OCI-M2 (cell line): ENCODE data around the gene GAGE12D.
"Not testable (repeated sequence)": the region's sequence is repeated elsewhere in the genome, so short reads cannot be mapped to it uniquely, and the experiment has no call there.

Experiments
- DNase-seq: peaks from one replicate; lab custom pipeline; 2025; ENCODE audit not compliant: unreplicated experiment; lab: John Stamatoyannopoulos, UW

The GAGE12D gene

GRCh38 chrX:49541433-49541832, at the start of gene GAGE12D:
Gene GAGE12D, plus strand, starts transcription at chrX:49541733. Its CDS starts 1,155 bp downstream, at chrX:49542888.
- not testable (repeated sequence) for DNase-seq

GRCh38 chrX:49531877-49532276, 9.7 kb upstream of the GAGE12D start, which contains the start of gene GAGE12C:
Gene GAGE12C, plus strand, starts transcription at chrX:49532177. Its CDS starts 1,155 bp downstream, at chrX:49533332.
- DNase-seq, result not testable (repeated sequence)

- not testable (repeated sequence) for DNase-seq
Observed at GRCh38 chrX:49550989-49551388, 9.5 kb downstream of the GAGE12D start, which contains the start of gene GAGE12E. Gene GAGE12E, plus strand, starts transcription at chrX:49551289. Its CDS starts 1,155 bp downstream, at chrX:49552444.

- not testable (repeated sequence) for DNase-seq
Observed at GRCh38 chrX:49560542-49560941, 19.0 kb downstream of the GAGE12D start, which contains the start of gene GAGE12F. Gene GAGE12F, plus strand, starts transcription at chrX:49560842. Its CDS starts 1,155 bp downstream, at chrX:49561997.

GRCh38 chrX:49568728-49569127, 27.2 kb downstream of the GAGE12D start:
- not testable (repeated sequence) for DNase-seq

GRCh38 chrX:49569152-49569551, 27.6 kb downstream of the GAGE12D start:
- not testable (repeated sequence) for DNase-seq

- not testable (repeated sequence) for DNase-seq
Observed at GRCh38 chrX:49570100-49570499, 28.6 kb downstream of the GAGE12D start, which contains the start of gene GAGE12G. Gene GAGE12G, plus strand, starts transcription at chrX:49570400. Its CDS starts 1,155 bp downstream, at chrX:49571555.

GRCh38 chrX:49579649-49580048, 38.1 kb downstream of the GAGE12D start, which contains the start of gene GAGE12H:
Gene GAGE12H, plus strand, starts transcription at chrX:49579949. Its CDS starts 1,155 bp downstream, at chrX:49581104.
- DNase-seq, result not testable (repeated sequence)

- DNase-seq, result not testable (repeated sequence)
Observed at GRCh38 chrX:49589196-49589595, 47.7 kb downstream of the GAGE12D start, which contains the start of gene GAGE2A. Gene GAGE2A, plus strand, starts transcription at chrX:49589496. Its CDS starts 1,155 bp downstream, at chrX:49590651.

GRCh38 chrX:49589769-49590478, 48.4 kb downstream of the GAGE12D start:
- not testable (repeated sequence) for DNase-seq

- DNase-seq, result not testable (repeated sequence)
Observed at GRCh38 chrX:49590488-49590887, 49.0 kb downstream of the GAGE12D start.
